ENCODE results near the gene FAM43B.

FAM43B gene

GRCh38 chr1:20528221-20528620, 24.2 kb upstream of the FAM43B start:
- no peaks in the 10 kb centered on the region for H3K36me3 ChIP-seq (ENCODE audit: control insufficient read depth, insufficient read depth, low read length)
- H3K27me3 ChIP-seq (ENCODE audit: control insufficient read depth, insufficient read depth, low read length), result no peaks in the 10 kb centered on the region
- no peaks in the 10 kb centered on the region for H3K4me1 ChIP-seq (ENCODE audit: control insufficient read depth, insufficient read depth, low read length)
- H3K4me3 ChIP-seq (ENCODE audit: low read length), result no peak overlapping the region
- no peak for DNase-seq (ENCODE audit: low read depth, low spot score)
- no peak overlapping the region for H3K27ac ChIP-seq (ENCODE audit: low read length)
- no CpG with 5 or more reads among the region's 7 CpGs for WGBS (ENCODE audit: insufficient coverage, insufficient read length)
- no peaks in the 10 kb centered on the region for H3K9me3 ChIP-seq (ENCODE audit: control insufficient read depth, insufficient read depth, low read length)

GRCh38 chr1:20530306-20530705, 22.1 kb upstream of the FAM43B start:
- Histone ChIP-seq H3K9me3 (ENCODE audit: control insufficient read depth, insufficient read depth, low read length) (no peaks in the 10 kb centered on the region), H3K4me3 (ENCODE audit: low read length) (no peak overlapping the region), H3K27ac (ENCODE audit: low read length) (no peak overlapping the region), H3K4me1 (ENCODE audit: control insufficient read depth, insufficient read depth, low read length) (no peaks in the 10 kb centered on the region; the same call in 1 of the 2 replicates), H3K27me3 (ENCODE audit: control insufficient read depth, insufficient read depth, low read length) (no peaks in the 10 kb centered on the region), H3K36me3 (ENCODE audit: control insufficient read depth, insufficient read depth, low read length) (no peaks in the 10 kb centered on the region)
- no CpG with 5 or more reads among the region's 8 CpGs for WGBS (ENCODE audit: insufficient coverage, insufficient read length)
- no peak for DNase-seq (ENCODE audit: low read depth, low spot score)

GRCh38 chr1:20530901-20531300, 21.5 kb upstream of the FAM43B start:
- no peak overlapping the region for H3K4me3 ChIP-seq (ENCODE audit: low read length)
- H3K27ac ChIP-seq (ENCODE audit: low read length), result no peak overlapping the region
- H3K4me1 ChIP-seq (ENCODE audit: control insufficient read depth, insufficient read depth, low read length), result no peaks in the 10 kb centered on the region; the same call in 1 of the 2 replicates
- WGBS (ENCODE audit: insufficient coverage, insufficient read length), result no CpG with 5 or more reads among the region's 6 CpGs
- no peaks in the 10 kb centered on the region for H3K36me3 ChIP-seq (ENCODE audit: control insufficient read depth, insufficient read depth, low read length)
- no peaks in the 10 kb centered on the region for H3K27me3 ChIP-seq (ENCODE audit: control insufficient read depth, insufficient read depth, low read length)
- DNase-seq (ENCODE audit: low read depth, low spot score), result no peak
- H3K9me3 ChIP-seq (ENCODE audit: control insufficient read depth, insufficient read depth, low read length), result no peaks in the 10 kb centered on the region

GRCh38 chr1:20533635-20534034, 18.7 kb upstream of the FAM43B start:
- no peak for DNase-seq (ENCODE audit: low read depth, low spot score)
- no peaks in the 10 kb centered on the region for H3K9me3 ChIP-seq (ENCODE audit: control insufficient read depth, insufficient read depth, low read length)
- no peaks in the 10 kb centered on the region for H3K27me3 ChIP-seq (ENCODE audit: control insufficient read depth, insufficient read depth, low read length)
- no peak overlapping the region for H3K4me3 ChIP-seq (ENCODE audit: low read length)
- no peaks in the 10 kb centered on the region; the same call in 1 of the 2 replicates for H3K4me1 ChIP-seq (ENCODE audit: control insufficient read depth, insufficient read depth, low read length)
- WGBS (ENCODE audit: insufficient coverage, insufficient read length), result no CpG with 5 or more reads among the region's 4 CpGs
- no peak overlapping the region for H3K27ac ChIP-seq (ENCODE audit: low read length)
- no peaks in the 10 kb centered on the region for H3K36me3 ChIP-seq (ENCODE audit: control insufficient read depth, insufficient read depth, low read length)

GRCh38 chr1:20534659-20535417, 17.5 kb upstream of the FAM43B start:
- Histone ChIP-seq H3K9me3 (ENCODE audit: control insufficient read depth, insufficient read depth, low read length) (no peaks in the 10 kb centered on the region), H3K4me3 (ENCODE audit: low read length) (no peak overlapping the region), H3K36me3 (ENCODE audit: control insufficient read depth, insufficient read depth, low read length) (no peaks in the 10 kb centered on the region), H3K27me3 (ENCODE audit: control insufficient read depth, insufficient read depth, low read length) (no peaks in the 10 kb centered on the region), H3K4me1 (ENCODE audit: control insufficient read depth, insufficient read depth, low read length) (no peaks in the 10 kb centered on the region; the same call in 1 of the 2 replicates), H3K27ac (ENCODE audit: low read length) (no peak overlapping the region)
- no peak for DNase-seq (ENCODE audit: low read depth, low spot score)
- no CpG with 5 or more reads among the region's 12 CpGs for WGBS (ENCODE audit: insufficient coverage, insufficient read length)

GRCh38 chr1:20538227-20538626, 14.1 kb upstream of the FAM43B start:
- H3K4me1 ChIP-seq (ENCODE audit: control insufficient read depth, insufficient read depth, low read length), result no peaks in the 10 kb centered on the region; the same call in 1 of the 2 replicates
- H3K36me3 ChIP-seq (ENCODE audit: control insufficient read depth, insufficient read depth, low read length), result no peaks in the 10 kb centered on the region
- WGBS (ENCODE audit: insufficient coverage, insufficient read length), result no CpG with 5 or more reads among the region's 2 CpGs
- no peaks in the 10 kb centered on the region for H3K9me3 ChIP-seq (ENCODE audit: control insufficient read depth, insufficient read depth, low read length)
- H3K27ac ChIP-seq (ENCODE audit: low read length), result no peak overlapping the region
- H3K4me3 ChIP-seq (ENCODE audit: low read length), result no peak overlapping the region
- H3K27me3 ChIP-seq (ENCODE audit: control insufficient read depth, insufficient read depth, low read length), result no peaks in the 10 kb centered on the region
- no peak for DNase-seq (ENCODE audit: low read depth, low spot score)

GRCh38 chr1:20538760-20539551, 13.4 kb upstream of the FAM43B start:
- Histone ChIP-seq H3K4me1 (ENCODE audit: control insufficient read depth, insufficient read depth, low read length) (no peaks in the 10 kb centered on the region; the same call in 1 of the 2 replicates), H3K36me3 (ENCODE audit: control insufficient read depth, insufficient read depth, low read length) (no peaks in the 10 kb centered on the region), H3K27me3 (ENCODE audit: control insufficient read depth, insufficient read depth, low read length) (no peaks in the 10 kb centered on the region), H3K9me3 (ENCODE audit: control insufficient read depth, insufficient read depth, low read length) (no peaks in the 10 kb centered on the region), H3K4me3 (ENCODE audit: low read length) (no peak overlapping the region), H3K27ac (ENCODE audit: low read length) (no peak overlapping the region)
- no CpG with 5 or more reads among the region's 3 CpGs for WGBS (ENCODE audit: insufficient coverage, insufficient read length)
- no peak for DNase-seq (ENCODE audit: low read depth, low spot score)

- no CpG with 5 or more reads among the region's 1 CpG for WGBS (ENCODE audit: insufficient coverage, insufficient read length)
- Histone ChIP-seq H3K4me1 (ENCODE audit: control insufficient read depth, insufficient read depth, low read length) (no peaks in the 10 kb centered on the region), H3K4me3 (ENCODE audit: low read length) (no peak overlapping the region), H3K36me3 (ENCODE audit: control insufficient read depth, insufficient read depth, low read length) (no peaks in the 10 kb centered on the region), H3K27me3 (ENCODE audit: control insufficient read depth, insufficient read depth, low read length) (no peaks in the 10 kb centered on the region), H3K27ac (ENCODE audit: low read length) (no peak overlapping the region), H3K9me3 (ENCODE audit: control insufficient read depth, insufficient read depth, low read length) (no peaks in the 10 kb centered on the region)
- no peak for DNase-seq (ENCODE audit: low read depth, low spot score)
Measured at GRCh38 chr1:20540281-20540680, 12.1 kb upstream of the FAM43B start.

GRCh38 chr1:20546637-20547036, 5.7 kb upstream of the FAM43B start:
- Histone ChIP-seq H3K4me1 (ENCODE audit: control insufficient read depth, insufficient read depth, low read length) (no peaks in the 10 kb centered on the region), H3K9me3 (ENCODE audit: control insufficient read depth, insufficient read depth, low read length) (no peaks in the 10 kb centered on the region), H3K4me3 (ENCODE audit: low read length) (no peak overlapping the region), H3K27ac (ENCODE audit: low read length) (no peak overlapping the region), H3K27me3 (ENCODE audit: control insufficient read depth, insufficient read depth, low read length) (peaks cover 7% of the 10 kb centered on the region), H3K36me3 (ENCODE audit: control insufficient read depth, insufficient read depth, low read length) (no peaks in the 10 kb centered on the region)
- no peak for DNase-seq (ENCODE audit: low read depth, low spot score)
- WGBS (ENCODE audit: insufficient coverage, insufficient read length), result no CpG with 5 or more reads among the region's 3 CpGs

GRCh38 chr1:20551161-20551560, 1.2 kb upstream of the FAM43B start:
- no peak for DNase-seq (ENCODE audit: low read depth, low spot score)
- Histone ChIP-seq H3K9me3 (ENCODE audit: control insufficient read depth, insufficient read depth, low read length) (no peaks in the 10 kb centered on the region), H3K27ac (ENCODE audit: low read length) (no peak overlapping the region), H3K36me3 (ENCODE audit: control insufficient read depth, insufficient read depth, low read length) (no peaks in the 10 kb centered on the region), H3K27me3 (ENCODE audit: control insufficient read depth, insufficient read depth, low read length) (peaks cover 46% of the 10 kb centered on the region), H3K4me1 (ENCODE audit: control insufficient read depth, insufficient read depth, low read length) (peaks cover 4% of the 10 kb centered on the region; the same call in 1 of the 2 replicates), H3K4me3 (ENCODE audit: low read length) (no peak overlapping the region)
- no CpG with 5 or more reads among the region's 3 CpGs for WGBS (ENCODE audit: insufficient coverage, insufficient read length)
